Thymus (tissue), 11 donors: Measurements from ENCODE around the gene KRT6C. TPM values are rescaled to one million over a fixed set of nuclear protein-coding genes. Genes with fewer than 3 reads are reported as not detected.

Experiments
- DNase-seq, 9 donors: peaks; one replicate each; pipeline ENCODE4 v3.0.0-alpha.2; 2013; ENCODE audit warnings: low spot score in 9 of 9, low read depth in 6 of 9, missing footprints in 1 of 9
- H3K27ac ChIP-seq, 2 donors: one replicate each; pipeline ENCODE4 v1.5.1; 2013; ENCODE audit warnings: control low read depth in 1 of 2, low read depth in 1 of 2, low read length in 1 of 2, mild to moderate bottlenecking in 1 of 2, moderate library complexity in 1 of 2
- H3K27me3 ChIP-seq, 2 donors: one replicate each; pipeline ENCODE4 v1.5.1; 2013; ENCODE audit warnings: low read length in 1 of 2; ENCODE audit not compliant: control insufficient read depth in 2 of 2, insufficient read depth in 1 of 2
- H3K36me3 ChIP-seq, 2 donors: one replicate each; pipeline ENCODE4 v1.5.1; 2013; ENCODE audit warnings: low read length in 1 of 2, mild to moderate bottlenecking in 1 of 2, moderate library complexity in 1 of 2; ENCODE audit not compliant: control insufficient read depth in 2 of 2, insufficient read depth in 2 of 2
- H3K4me1 ChIP-seq, 2 donors: one replicate each; pipeline ENCODE4 v1.5.1; 2013; ENCODE audit warnings: low read length in 2 of 2; ENCODE audit not compliant: control insufficient read depth in 2 of 2, insufficient read depth in 2 of 2
- H3K4me3 ChIP-seq, 2 donors: one replicate each; pipeline ENCODE4 v1.5.1; 2013; ENCODE audit warnings: low read length in 2 of 2, control low read depth in 1 of 2, mild to moderate bottlenecking in 1 of 2
- H3K9me3 ChIP-seq, 2 donors: one replicate each; pipeline ENCODE4 v1.5.1; 2013; ENCODE audit warnings: low read length in 1 of 2, mild to moderate bottlenecking in 1 of 2; ENCODE audit not compliant: control insufficient read depth in 2 of 2, insufficient read depth in 1 of 2
- WGBS: extraction: QIAGEN DNeasy Blood & Tissue Kit; methylation state at CpG from one replicate; pipeline ENCODE4 v1.1.7; 2013; 5-methylcytosine and 5-hydroxymethylcytosine counted together
- polyA plus RNA-seq: library from polyadenylated mRNA; stranded (reverse); fragments of 200-250 nt; gene quantifications from one replicate; pipeline ENCODE4 v1.2.3, GENCODE V29; 2013
- total RNA-seq: library from RNA; stranded (reverse); fragments of 120-200 nt; gene quantifications from one replicate; pipeline ENCODE4 v1.2.4, GENCODE V29; 2013
- donor health status: healthy.

KRT6C gene
- total and polyA plus RNA-seq, 2 donors, result 0.28 to 23.5 TPM

- 67% methylated on average over 2 of the region's 2 CpGs for WGBS
- Histone ChIP-seq H3K9me3 (no peaks in the 10 kb centered on the region), H3K4me1 (no peaks in the 10 kb centered on the region), H3K27ac (no peak overlapping the region), H3K4me3 (no peak overlapping the region), H3K27me3 (no peaks in the 10 kb centered on the region), H3K36me3 (no peaks in the 10 kb centered on the region)
- DNase-seq, result no peak
Observed at GRCh38 chr12:52477651-52478050, 4.0 kb upstream of the KRT6C start.

GRCh38 chr12:52474212-52474611 is 607 bp upstream of the KRT6C start:
- Histone ChIP-seq H3K4me1 (no peaks in the 10 kb centered on the region), H3K27me3 (no peaks in the 10 kb centered on the region), H3K9me3 (no peaks in the 10 kb centered on the region), H3K27ac (no peak overlapping the region), H3K4me3 (no peak overlapping the region), H3K36me3 (no peaks in the 10 kb centered on the region)
- DNase-seq, result no peak
- 98% methylated on average over 2 of the region's 2 CpGs for WGBS

- Histone ChIP-seq H3K9me3 (no peaks in the 10 kb centered on the region), H3K27me3 (no peaks in the 10 kb centered on the region), H3K4me3 (no peak overlapping the region), H3K4me1 (no peaks in the 10 kb centered on the region), H3K27ac (no peak overlapping the region), H3K36me3 (no peaks in the 10 kb centered on the region)
- no peak for DNase-seq
- WGBS, result 89% methylated on average over 4 of the region's 4 CpGs
Observed at GRCh38 chr12:52469853-52470252, 3.8 kb downstream of the KRT6C start.

- no peaks in the 10 kb centered on the region for H3K4me1 ChIP-seq
- no peaks in the 10 kb centered on the region for H3K27me3 ChIP-seq
- WGBS, result 60% methylated on average over 2 of the region's 2 CpGs
- DNase-seq, result no peak
- H3K27ac ChIP-seq, result no peak overlapping the region
- no peaks in the 10 kb centered on the region for H3K9me3 ChIP-seq
- no peak overlapping the region for H3K4me3 ChIP-seq
- H3K36me3 ChIP-seq, result no peaks in the 10 kb centered on the region
Observed at GRCh38 chr12:52464897-52465296, 8.7 kb downstream of the KRT6C start.

- no peaks in the 10 kb centered on the region for H3K27me3 ChIP-seq
- H3K4me3 ChIP-seq, result no peak overlapping the region
- no peaks in the 10 kb centered on the region for H3K9me3 ChIP-seq
- no peak overlapping the region for H3K27ac ChIP-seq
- 82% methylated on average over 5 of the region's 5 CpGs for WGBS
- H3K36me3 ChIP-seq, result no peaks in the 10 kb centered on the region
- H3K4me1 ChIP-seq, result no peaks in the 10 kb centered on the region
- no peak for DNase-seq
Observed at GRCh38 chr12:52461693-52462092, 11.9 kb downstream of the KRT6C start.

- H3K4me1 ChIP-seq, result no peaks in the 10 kb centered on the region
- H3K36me3 ChIP-seq, result no peaks in the 10 kb centered on the region
- no peaks in the 10 kb centered on the region for H3K9me3 ChIP-seq
- no peak overlapping the region for H3K27ac ChIP-seq
- no peak overlapping the region for H3K4me3 ChIP-seq
- 96% methylated on average over 5 of the region's 5 CpGs for WGBS
- DNase-seq, result no peak
- no peaks in the 10 kb centered on the region for H3K27me3 ChIP-seq
Observed at GRCh38 chr12:52458861-52459260, 14.7 kb downstream of the KRT6C start.

- Histone ChIP-seq H3K27ac (no peak overlapping the region), H3K4me3 (no peak overlapping the region), H3K27me3 (no peaks in the 10 kb centered on the region), H3K9me3 (no peaks in the 10 kb centered on the region), H3K4me1 (no peaks in the 10 kb centered on the region), H3K36me3 (no peaks in the 10 kb centered on the region)
- no peak for DNase-seq
- 88% methylated on average over 1 of the region's 1 CpG for WGBS
Observed at GRCh38 chr12:52455821-52456220, 17.8 kb downstream of the KRT6C start.

GRCh38 chr12:52454411-52455201 is 19.0 kb downstream of the KRT6C start:
- no peak overlapping the region for H3K27ac ChIP-seq
- no peak overlapping the region for H3K4me3 ChIP-seq
- no peaks in the 10 kb centered on the region for H3K9me3 ChIP-seq
- H3K4me1 ChIP-seq, result no peaks in the 10 kb centered on the region
- no peak for DNase-seq
- no peaks in the 10 kb centered on the region for H3K27me3 ChIP-seq
- H3K36me3 ChIP-seq, result no peaks in the 10 kb centered on the region
- 60% methylated on average over 3 of the region's 3 CpGs for WGBS

- H3K36me3 ChIP-seq, result no peaks in the 10 kb centered on the region
- H3K9me3 ChIP-seq, result no peaks in the 10 kb centered on the region
- H3K4me1 ChIP-seq, result no peaks in the 10 kb centered on the region
- H3K27ac ChIP-seq, result no peak within 1 kb of the TSS
- H3K4me3 ChIP-seq, result no peak within 1 kb of the TSS
- DNase-seq, result no peak
- WGBS, result 95% methylated on average over 6 of the region's 6 CpGs
- no peaks in the 10 kb centered on the region for H3K27me3 ChIP-seq
Observed at GRCh38 chr12:52452101-52452500, 21.5 kb downstream of the KRT6C start, which contains the start of gene KRT6B. Gene KRT6B (minus strand): TSS chr12:52452146. CDS start chr12:52452078, 68 bp downstream.
